GM19238 (cell line): ENCODE data around the gene CLDN15.
"Not testable (repeated sequence)": the region's sequence is repeated elsewhere in the genome, so short reads cannot be mapped to it uniquely, and the experiment has no call there.

Experiments
- DNase-seq: peaks from one replicate; pipeline ENCODE4 v3.0.0; 2011; ENCODE audit warnings: low spot score; ENCODE audit not compliant: insufficient read length

CLDN15 gene

GRCh38 chr7:101200504-101200861 lies 37.1 kb downstream of the CLDN15 start:
- no peak for DNase-seq

- DNase-seq: not testable (repeated sequence)
These were observed 38.1 kb downstream of the CLDN15 start for GRCh38 chr7:101199522-101199921.

GRCh38 chr7:101198476-101198875 lies 39.1 kb downstream of the CLDN15 start:
- DNase-seq: no peak

GRCh38 chr7:101197991-101198390 lies 39.6 kb downstream of the CLDN15 start:
- no peak for DNase-seq

GRCh38 chr7:101195884-101196283 lies 41.7 kb downstream of the CLDN15 start:
- no peak for DNase-seq

- DNase-seq: no peak
These were observed 48.5 kb downstream of the CLDN15 start for GRCh38 chr7:101189109-101189508.

GRCh38 chr7:101186844-101187428 lies 50.7 kb downstream of the CLDN15 start:
- DNase-seq: no peak

- no peak for DNase-seq
These were observed 51.4 kb downstream of the CLDN15 start for GRCh38 chr7:101186194-101186593.

GRCh38 chr7:101185258-101185839 lies 52.3 kb downstream of the CLDN15 start:
- no peak for DNase-seq
